Neural cell (in vitro differentiated cells): Measurements from ENCODE around the gene GFRA4.

Experiments used
- CTCF ChIP-seq: fragments of 450-650 bp; IDR thresholded peaks from 2 replicates; pipeline ENCODE4 v1.5.1; 2014; ENCODE audit warnings: antibody characterized with exemption, mild to moderate bottlenecking, moderate library complexity; ENCODE audit not compliant: poor library complexity, severe bottlenecking
- EZH2 ChIP-seq: fragments of 200-600, 300-800 bp; shearing (Covaris generic), sonication (generic); IDR thresholded peaks from 2 replicates; pipeline ENCODE4 v1.6.1; 2014; ENCODE audit warnings: antibody characterized with exemption, low read length, borderline replicate concordance, mild to moderate bottlenecking; ENCODE audit not compliant: insufficient read depth, poor library complexity, severe bottlenecking
- POLR2AphosphoS5 ChIP-seq: IDR thresholded peaks from 2 replicates; pipeline ENCODE4 v1.6.1; 2012
- REST ChIP-seq: IDR thresholded peaks from 2 replicates; pipeline ENCODE4 v1.6.1; 2012; ENCODE audit warnings: borderline replicate concordance
- TAF1 ChIP-seq: IDR thresholded peaks from 2 replicates; pipeline ENCODE4 v1.6.1; 2012; ENCODE audit warnings: low read depth

GRCh38 chr20:3652221-3652620 lies 11.0 kb downstream of the GFRA4 start:
- TF ChIP-seq CTCF: no peak
- no peak for TF ChIP-seq EZH2
- no peak for TF ChIP-seq REST
- no peak for TF ChIP-seq POLR2AphosphoS5
- no peak for TF ChIP-seq TAF1
